HG02981 (cell line): ENCODE data around the gene INPP5K.

Experiments used
- ATAC-seq: cut with Tn5 transposase; IDR thresholded peaks from one replicate; pipeline ENCODE4 v1.9.1; 2021; ENCODE audit warnings: mild to moderate bottlenecking, moderate library complexity; ENCODE audit not compliant: unreplicated experiment

INPP5K gene

GRCh38 chr17:1486802-1487695, 29.4 kb downstream of the INPP5K start:
- no peak for ATAC-seq

GRCh38 chr17:1485423-1486376, 30.7 kb downstream of the INPP5K start:
- ATAC-seq: peak; percentile 22

DNA sequence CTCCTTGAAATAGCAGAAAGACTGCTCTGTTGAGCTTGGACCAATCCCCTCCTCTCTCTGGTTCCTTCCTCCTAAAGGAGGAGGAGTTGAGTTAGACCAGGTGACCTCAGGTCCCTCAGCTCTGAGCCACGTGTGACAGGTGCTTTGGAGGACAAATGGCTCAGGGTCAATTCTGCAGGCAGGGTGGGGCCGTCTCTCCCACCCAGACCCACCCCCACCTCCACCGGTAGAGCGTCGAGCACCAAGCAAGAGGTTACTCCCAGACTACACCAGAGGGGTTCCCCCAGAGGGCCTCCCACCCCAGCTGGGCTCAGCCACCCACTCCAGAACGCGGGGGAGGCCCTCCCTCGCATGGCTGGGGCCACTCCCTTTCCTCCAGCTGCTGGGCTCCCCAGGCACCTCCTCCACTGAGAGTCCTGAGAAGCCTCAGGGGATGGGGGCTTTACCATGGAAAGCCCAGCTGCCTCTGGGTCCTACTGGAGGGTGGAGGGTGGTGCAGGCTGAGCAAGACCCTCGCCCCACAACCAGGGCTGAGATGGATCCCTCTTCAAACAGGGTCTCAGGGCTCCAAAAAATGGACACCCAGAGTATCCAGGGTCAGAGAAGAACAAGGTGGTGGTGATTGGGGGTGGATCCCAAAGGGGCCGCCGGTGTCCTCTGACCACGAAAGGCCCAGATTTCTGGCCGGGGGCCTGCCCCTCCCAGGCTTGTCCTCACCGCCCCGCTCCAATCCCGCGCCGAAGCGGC, 31.6 kb downstream of the INPP5K start:
- ATAC-seq: peak; percentile 39

- ATAC-seq: no peak
These were observed 32.3 kb downstream of the INPP5K start for GRCh38 chr17:1484060-1484535.

GRCh38 chr17:1482680-1483079, 33.7 kb downstream of the INPP5K start:
- ATAC-seq: no peak

- ATAC-seq: no peak
These were observed 34.7 kb downstream of the INPP5K start for GRCh38 chr17:1481736-1482135.

DNA sequence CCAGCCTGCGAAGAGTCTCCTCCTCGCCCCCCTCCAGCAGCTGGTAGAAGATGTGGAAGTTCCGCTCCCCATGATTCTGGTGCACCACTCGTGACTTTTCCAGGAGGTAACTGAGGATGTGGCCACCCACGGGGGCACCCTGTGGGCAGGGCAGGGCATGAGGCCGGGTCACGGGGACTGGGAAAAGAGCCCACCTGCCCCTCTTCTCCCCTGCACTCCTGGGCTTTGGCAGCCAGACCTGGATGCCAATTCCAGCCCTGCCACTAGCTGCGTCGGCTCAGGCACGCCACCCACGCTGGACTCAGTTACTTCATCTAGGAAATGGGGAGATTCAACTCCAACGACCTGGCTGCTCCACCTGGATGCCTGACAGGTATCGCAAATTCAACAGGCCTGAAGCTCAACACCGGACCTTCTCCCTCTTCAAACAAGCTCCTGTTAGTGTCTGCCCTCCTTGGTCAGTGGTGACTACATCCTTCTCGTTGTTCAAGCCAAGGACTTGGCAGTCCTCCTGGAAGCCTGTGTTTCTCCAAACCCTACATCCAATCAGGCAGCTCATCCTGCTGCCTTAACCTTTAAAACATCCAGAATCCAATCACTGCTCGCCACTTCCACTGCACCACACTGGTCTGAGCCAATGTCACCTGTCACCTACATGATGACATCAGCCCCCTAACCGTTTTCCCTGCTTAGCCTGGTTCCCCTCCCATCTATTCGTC, 35.5 kb downstream of the INPP5K start:
- no peak for ATAC-seq

GRCh38 chr17:1478418-1478817, 38.0 kb downstream of the INPP5K start:
- no peak for ATAC-seq

DNA sequence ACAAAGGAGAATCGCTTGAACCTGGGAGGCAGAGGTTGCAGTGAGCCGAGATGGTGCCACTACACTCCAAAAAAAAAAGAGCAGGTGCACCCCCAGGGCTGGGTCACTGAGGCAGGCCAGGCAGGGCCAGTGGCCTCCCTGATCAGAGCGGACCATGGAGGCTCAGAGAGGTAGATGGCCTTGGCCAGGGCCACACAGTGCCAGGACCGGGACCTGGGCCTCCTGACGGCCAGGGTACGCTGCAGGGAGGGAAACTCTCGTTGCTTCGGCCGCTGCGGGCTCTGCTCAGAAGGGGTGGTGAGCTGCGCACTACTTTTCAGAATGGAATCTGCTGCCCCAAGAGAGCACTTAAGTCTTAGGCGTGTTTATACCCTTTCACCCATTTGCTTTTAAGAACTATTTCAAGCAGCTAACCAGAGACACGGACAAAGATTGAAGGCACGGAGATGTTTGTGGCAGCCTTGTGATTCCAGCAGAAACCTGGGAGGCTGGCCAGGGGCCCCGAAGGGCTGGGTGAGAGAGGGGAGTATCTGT, 41.0 kb downstream of the INPP5K start:
- ATAC-seq: no peak

DNA sequence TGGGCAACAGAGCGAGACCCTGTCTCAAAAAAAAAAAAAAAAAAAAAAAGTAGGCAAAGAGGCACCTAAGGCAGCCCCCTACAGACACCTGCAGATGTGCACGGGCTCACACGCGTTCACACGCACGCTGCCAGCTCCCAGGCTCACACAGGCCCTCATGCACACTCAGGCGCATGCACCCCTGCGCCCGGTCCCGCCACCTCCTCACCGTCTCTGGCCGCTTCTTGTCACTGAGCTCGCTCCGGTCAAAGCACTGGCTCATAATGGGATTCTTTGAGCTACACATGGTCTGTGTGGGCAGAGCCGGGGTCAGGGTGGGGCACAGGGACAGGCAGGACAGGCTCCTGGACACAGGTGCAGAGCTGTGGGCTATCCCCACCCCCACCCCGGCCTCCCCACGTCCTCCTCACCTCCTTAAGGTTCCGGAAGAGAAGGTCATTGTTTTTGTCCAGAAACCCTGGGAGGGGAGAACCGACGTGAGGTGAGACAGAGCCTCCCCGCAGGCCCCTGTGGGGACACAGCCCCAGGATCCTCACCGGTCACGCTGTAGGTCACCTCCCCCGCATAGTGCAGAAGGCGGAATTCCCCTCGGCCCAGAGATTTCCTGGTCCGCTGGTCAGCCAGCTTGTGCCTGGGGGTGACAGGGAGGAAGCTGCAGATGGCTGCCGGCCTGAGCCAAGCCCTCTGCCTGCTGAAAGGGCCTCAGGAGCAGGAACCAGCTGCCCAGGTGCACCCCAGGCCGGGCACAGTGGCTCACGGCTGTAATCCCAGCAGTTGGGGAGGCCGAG, 41.8 kb downstream of the INPP5K start:
- ATAC-seq: no peak

DNA sequence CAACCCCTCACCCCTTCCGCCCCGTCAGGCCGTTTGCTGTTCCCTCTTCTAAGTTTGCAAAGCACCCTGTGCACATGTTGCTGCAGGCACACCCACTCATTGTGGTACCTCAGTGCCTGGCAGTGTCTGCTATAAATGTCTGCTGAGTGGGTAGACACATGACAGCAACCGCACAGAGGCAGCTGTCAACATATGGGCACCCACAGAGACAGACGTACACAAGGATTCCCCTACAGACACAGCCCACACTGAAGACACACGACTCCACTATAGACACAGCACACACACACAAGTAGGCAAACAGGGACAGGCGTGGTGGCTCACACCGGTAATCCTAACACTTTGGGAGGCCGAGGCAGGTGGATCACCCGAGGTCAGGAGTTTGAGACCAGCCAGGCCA, 42.6 kb downstream of the INPP5K start:
- ATAC-seq: no peak

- no peak for ATAC-seq
These were observed 43.2 kb downstream of the INPP5K start for GRCh38 chr17:1473170-1473569.

DNA sequence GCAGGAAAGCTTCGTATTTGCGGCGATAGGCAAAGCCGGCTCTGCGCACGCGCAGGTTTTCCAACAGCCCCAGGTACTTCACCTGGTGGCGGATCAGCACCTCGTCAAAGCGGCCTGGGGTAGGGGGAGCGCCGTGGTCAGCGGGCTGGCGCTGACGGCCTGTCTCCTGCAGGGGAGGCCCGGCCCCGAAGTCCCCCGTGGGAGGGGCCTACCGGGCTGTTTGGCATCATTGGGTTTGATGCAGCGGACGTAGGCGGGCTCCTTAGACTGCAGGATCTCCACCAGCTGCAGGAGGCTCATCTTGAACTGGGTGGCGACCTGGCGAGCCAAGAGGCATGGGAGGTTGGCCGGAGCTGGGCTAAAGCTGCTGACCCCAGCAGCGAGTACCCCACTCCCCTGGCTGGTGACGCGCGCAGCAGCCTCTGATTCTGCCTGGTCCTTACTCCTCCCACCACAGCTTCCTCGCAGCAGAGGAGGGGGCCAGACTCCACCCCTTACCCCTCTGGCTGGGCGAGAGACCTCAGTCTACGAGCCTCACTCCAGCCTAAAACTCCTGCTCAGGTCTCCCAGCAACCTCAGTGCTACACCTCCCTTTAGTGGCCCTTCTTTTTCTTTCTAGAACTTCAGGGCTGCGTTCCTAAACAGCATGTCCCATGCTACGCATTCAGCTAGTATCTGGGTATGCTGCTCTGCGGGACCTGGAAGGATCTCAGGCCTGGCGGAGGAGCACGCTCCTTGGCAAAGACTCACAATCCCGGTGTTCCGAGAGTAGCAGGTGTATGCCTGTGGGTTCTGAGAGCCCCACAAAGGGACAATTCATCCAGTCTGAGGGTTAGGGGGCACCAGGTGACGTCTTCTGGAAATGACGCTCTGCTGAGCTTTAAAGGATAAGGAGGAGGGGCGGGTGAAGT, 44.2 kb downstream of the INPP5K start:
- ATAC-seq: no peak

- no peak for ATAC-seq
These were observed 44.9 kb downstream of the INPP5K start for GRCh38 chr17:1471490-1471889.

- no peak for ATAC-seq
These were observed 45.5 kb downstream of the INPP5K start for GRCh38 chr17:1470755-1471462.

GRCh38 chr17:1470071-1470754, 46.2 kb downstream of the INPP5K start:
- ATAC-seq: no peak
